PC-3 (cell line): ENCODE measurements around the gene SCIN. TPM values are rescaled to one million over a fixed set of nuclear protein-coding genes. Genes with fewer than 3 reads are reported as not detected.

ENCODE experiments used
- ATAC-seq: fragments of 200-7000 bp; cut with Tn5 transposase; 2 replicates; pipeline ENCODE4 v1.9.1; 2020; ENCODE audit warnings: mild to moderate bottlenecking, moderate library complexity
- BruUV-seq: library from RNA; stranded (reverse); fragments of 400-500 nt; replicated peaks from 2 replicates; lab custom pipeline; 2021; lab: Mats Ljungman, UMichigan
- CTCF ChIA-PET: fragments of 300-600 bp; sonication (Branson Sonifier 250); formaldehyde crosslinking; loops from one replicate; lab custom pipeline; 2022; ENCODE audit warnings: antibody characterized with exemption; lab: Charles Lee
- POLR2A ChIA-PET: fragments of 300-600 bp; sonication (Branson Sonifier 250); formaldehyde crosslinking; loops from one replicate; lab custom pipeline; 2022; ENCODE audit warnings: antibody characterized with exemption; ENCODE audit not compliant: unreplicated experiment; lab: Charles Lee
- DNase-seq: peaks from one replicate; pipeline ENCODE4 v3.0.0-alpha.2; 2015
- H2AFZ ChIP-seq: fragments of 300-600 bp; sonication (generic); 2 replicates; pipeline ENCODE4 v1.6.0; 2016; ENCODE audit warnings: antibody characterized with exemption, low read length
- H3F3A ChIP-seq: fragments of 300-600 bp; sonication (generic); one replicate; pipeline ENCODE4 v1.6.0; 2017; ENCODE audit warnings: antibody characterized with exemption, low read length, control low read depth, mild to moderate bottlenecking; ENCODE audit not compliant: unreplicated experiment
- H3K27ac ChIP-seq: fragments of 300-600 bp; sonication (generic); 2 replicates; pipeline ENCODE4 v1.5.1; 2016; ENCODE audit warnings: mild to moderate bottlenecking, low read length
- H3K27me3 ChIP-seq: fragments of 300-600 bp; sonication (generic); 2 replicates; pipeline ENCODE4 v1.6.1; 2016; ENCODE audit warnings: low read length, mixed read lengths
- H3K36me3 ChIP-seq: fragments of 300-600 bp; sonication (generic); 2 replicates; pipeline ENCODE4 v1.6.1; 2016; ENCODE audit warnings: low read depth, mixed run types, low read length, mixed read lengths
- H3K4me1 ChIP-seq: fragments of 300-600 bp; sonication (generic); 2 replicates; pipeline ENCODE4 v1.5.1; 2016; ENCODE audit warnings: low read length; ENCODE audit not compliant: insufficient read depth
- H3K4me2 ChIP-seq: fragments of 300-600 bp; sonication (generic); 2 replicates; pipeline ENCODE4 v1.6.0; 2016; ENCODE audit warnings: low read length
- H3K4me3 ChIP-seq: fragments of 300-600 bp; sonication (generic); 2 replicates; pipeline ENCODE4 v1.5.1; 2016; ENCODE audit warnings: mild to moderate bottlenecking, low read length, mixed read lengths
- H3K79me2 ChIP-seq: fragments of 300-600 bp; sonication (generic); 2 replicates; pipeline ENCODE4 v1.6.1; 2017; ENCODE audit warnings: low read length, mixed read lengths
- H3K9ac ChIP-seq: fragments of 300-600 bp; sonication (generic); 2 replicates; pipeline ENCODE4 v1.6.0; 2016; ENCODE audit warnings: mild to moderate bottlenecking, low read length
- H3K9me2 ChIP-seq: fragments of 300-600 bp; sonication (generic); replicated peaks from 2 replicates; pipeline ENCODE4 v1.6.1; 2016; ENCODE audit warnings: mixed run types, low read length, mixed read lengths
- H3K9me3 ChIP-seq: fragments of 300-600 bp; sonication (generic); 2 replicates; pipeline ENCODE4 v1.6.1; 2016; ENCODE audit warnings: low read length, mixed read lengths
- H4K20me1 ChIP-seq: fragments of 300-600 bp; sonication (generic); 2 replicates; pipeline ENCODE4 v1.6.1; 2016; ENCODE audit warnings: low read length, mixed read lengths
- CTCF ChIP-seq: fragments of 300-600 bp; sonication (generic); conservative IDR thresholded peaks from 2 replicates; pipeline ENCODE4 v1.5.1; 2017; ENCODE audit warnings: antibody characterized with exemption, low read depth, mild to moderate bottlenecking, low read length
- EZH2 ChIP-seq: fragments of 300-600 bp; sonication (generic); IDR thresholded peaks from one replicate; pipeline ENCODE4 v1.6.1; 2017; ENCODE audit warnings: antibody characterized with exemption, mild to moderate bottlenecking, low read length; ENCODE audit not compliant: unreplicated experiment
- EZH2phosphoT487 ChIP-seq: fragments of 300-600 bp; sonication (generic); IDR thresholded peaks from 2 replicates; pipeline ENCODE4 v1.6.1; 2018; ENCODE audit warnings: mild to moderate bottlenecking, antibody characterized with exemption, low read length, borderline replicate concordance
- intact Hi-C: fragments of 100-400 bp; cut with micrococcal nuclease; formaldehyde crosslinking; loops from 2 replicates; pipeline ENCODE4 v1.9.0; 2023
- total RNA-seq: library from RNA; depleted of rRNA; stranded (reverse); fragments of >200 nt; gene quantifications from 2 replicates; pipeline ENCODE4 v1.2.3, GENCODE V29; 2014

Gene SCIN
- total RNA-seq, 1 experiment from 2014 or later: 0.91 TPM

DNA sequence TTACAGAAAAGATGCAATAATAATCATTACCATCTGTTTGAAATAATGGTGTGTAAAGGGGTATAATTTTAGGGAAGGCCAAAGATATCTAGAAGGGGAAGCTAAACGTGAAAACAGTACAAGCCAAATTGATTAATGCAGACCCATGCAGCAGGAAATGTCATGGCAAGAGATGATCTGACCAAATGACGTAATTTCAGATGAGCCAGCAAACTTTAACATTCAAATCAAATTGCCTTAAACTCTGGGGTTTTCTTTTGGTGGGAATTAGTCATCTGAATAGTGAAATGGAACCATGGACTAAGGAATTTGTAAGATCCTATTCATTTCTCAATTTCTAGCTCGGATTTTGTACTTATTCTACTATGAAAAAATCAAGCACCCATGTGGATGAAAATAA lies 21.4 kb upstream of the SCIN start:
- POLR2A ChIA-PET: interaction anchor here (0.5 kb wide), 1 partner anchor 308 kb away, joined by 3 read pairs; no protein-coding TSS in a partner anchor
- CTCF ChIA-PET: no interaction called here
- intact Hi-C loops: no loop called here
- Histone ChIP-seq H2AFZ (no peak overlapping the region), H3K9me2 (no peaks in the 10 kb centered on the region), H3K4me1 (peaks cover 13% of the 10 kb centered on the region), H3K36me3 (no peaks in the 10 kb centered on the region), H3K4me3 (no peak overlapping the region), H3F3A (no peaks in the 10 kb centered on the region), H3K27ac (no peak overlapping the region), H3K9me3 (no peaks in the 10 kb centered on the region), H3K27me3 (no peaks in the 10 kb centered on the region), H3K4me2 (no peak overlapping the region), H3K9ac (no peak overlapping the region), H4K20me1 (no peaks in the 10 kb centered on the region), H3K79me2 (no peaks in the 10 kb centered on the region)
- BruUV-seq: no TSS peak
- DNase-seq (no peak), ATAC-seq (no peak)
- TF ChIP-seq EZH2phosphoT487 (no peak), CTCF (no peak), EZH2 (no peak)

GRCh38 chr7:12550956-12551355 lies 19.6 kb upstream of the SCIN start:
- H2AFZ ChIP-seq: no peak overlapping the region
- POLR2A ChIA-PET: no interaction called here
- H3K9ac ChIP-seq: no peak overlapping the region
- ATAC-seq (no peak), DNase-seq (no peak)
- H3K4me2 ChIP-seq: no peak overlapping the region
- TF ChIP-seq CTCF (no peak), EZH2 (no peak), EZH2phosphoT487 (no peak)
- no peaks in the 10 kb centered on the region for H3K27me3 ChIP-seq
- H3F3A ChIP-seq: no peaks in the 10 kb centered on the region
- no peak overlapping the region for H3K27ac ChIP-seq
- no peaks in the 10 kb centered on the region for H3K9me2 ChIP-seq
- H3K36me3 ChIP-seq: no peaks in the 10 kb centered on the region
- no peak overlapping the region for H3K4me3 ChIP-seq
- CTCF ChIA-PET: no interaction called here
- no peaks in the 10 kb centered on the region for H3K4me1 ChIP-seq
- intact Hi-C loops: no loop called here
- H3K9me3 ChIP-seq: no peaks in the 10 kb centered on the region
- H3K79me2 ChIP-seq: no peaks in the 10 kb centered on the region
- H4K20me1 ChIP-seq: no peaks in the 10 kb centered on the region
- BruUV-seq: no TSS peak

DNA sequence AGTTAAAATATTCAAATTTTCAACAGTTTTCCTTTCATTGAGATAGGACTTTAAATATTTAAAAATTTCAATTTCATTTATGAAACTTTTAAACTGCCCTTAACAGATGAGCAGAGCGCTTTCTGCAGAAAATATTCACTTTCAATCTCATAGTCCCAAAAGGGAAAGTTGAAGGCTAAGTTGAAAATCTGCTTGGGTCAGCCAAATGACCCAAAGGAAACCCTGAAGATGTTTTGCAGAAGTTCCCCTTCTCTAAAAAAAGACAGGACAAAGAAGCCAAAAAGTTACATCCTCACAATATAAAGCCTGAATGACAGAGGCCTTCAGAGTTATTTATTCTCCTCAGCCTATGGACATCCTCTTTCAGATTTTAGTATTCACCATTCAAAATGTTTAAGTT lies 17.6 kb upstream of the SCIN start:
- Histone ChIP-seq H3K27ac (no peak overlapping the region), H3K9me3 (no peaks in the 10 kb centered on the region), H3K4me1 (no peaks in the 10 kb centered on the region), H4K20me1 (no peaks in the 10 kb centered on the region), H3K79me2 (no peaks in the 10 kb centered on the region), H2AFZ (no peak overlapping the region), H3K27me3 (no peaks in the 10 kb centered on the region), H3K36me3 (no peaks in the 10 kb centered on the region), H3K4me2 (no peak overlapping the region), H3K4me3 (no peak overlapping the region), H3K9ac (no peak overlapping the region), H3F3A (no peaks in the 10 kb centered on the region), H3K9me2 (no peaks in the 10 kb centered on the region)
- DNase-seq (no peak), ATAC-seq (no peak)
- CTCF ChIA-PET: no interaction called here
- no TSS peak for BruUV-seq
- intact Hi-C loops: no loop called here
- POLR2A ChIA-PET: no interaction called here
- no peak for TF ChIP-seq EZH2phosphoT487
- no peak for TF ChIP-seq EZH2
- no peak for TF ChIP-seq CTCF
